Transverse colon (tissue), 4 donors: ENCODE data around the gene POLR2M. TPM values are rescaled to one million over a fixed set of nuclear protein-coding genes. Genes with fewer than 3 reads are reported as not detected.
A peak's percentile ranks its signal among the peaks of the same experiment; 100 is the strongest.

Experiments
- DNase-seq: peaks from one replicate; pipeline ENCODE4 v3.0.0-alpha.2; 2019
- H3K27ac ChIP-seq, 4 donors: fragments of 200-600 bp; sonication (generic); 2 replicates each; pipeline ENCODE4 v1.5.1; 2016 to 2018; ENCODE audit warnings: inconsistent platforms in 4 of 4
- H3K27me3 ChIP-seq: fragments of 200-600 bp; sonication (generic); 2 replicates; pipeline ENCODE4 v1.5.1; 2017; ENCODE audit warnings: inconsistent platforms
- H3K36me3 ChIP-seq, 4 donors: fragments of 200-600 bp; sonication (generic); 2 replicates each; pipeline ENCODE4 v1.5.1; 2017 to 2019; ENCODE audit warnings: inconsistent platforms in 4 of 4
- H3K4me1 ChIP-seq, 4 donors: fragments of 200-600 bp; sonication (generic); 2 replicates each; pipeline ENCODE4 v1.5.1; 2017 to 2020; ENCODE audit warnings: inconsistent platforms in 4 of 4
- H3K4me3 ChIP-seq, 4 donors: fragments of 200-600 bp; sonication (generic); 1 replicate in 1 of 4; 2 replicates in 3 of 4; pipeline versions ENCODE4 v1.5.1 to v1.6.1; 2017 to 2019; ENCODE audit warnings: inconsistent platforms in 4 of 4
- H3K9me3 ChIP-seq, 2 donors: fragments of 200-600 bp; sonication (generic); 2 replicates each; pipeline ENCODE4 v1.5.1; 2017 to 2019; ENCODE audit warnings: inconsistent platforms in 2 of 2
- CTCF ChIP-seq, 5 experiments: fragments of 200-600 bp in 3 of 5; fragments of 450-650 bp in 2 of 5; sonication (generic) in 3 of 5; IDR thresholded peaks; 1 replicate in 2 of 5; 2 replicates in 3 of 5; pipeline ENCODE4 v1.5.1; 2016 to 2017; ENCODE audit warnings: antibody characterized with exemption in 5 of 5, inconsistent platforms in 3 of 5, mild to moderate bottlenecking in 2 of 5, moderate library complexity in 1 of 5
- EP300 ChIP-seq: sonication (generic); formaldehyde crosslinking; IDR thresholded peaks from one replicate; pipeline ENCODE4 v1.6.1; 2017; ENCODE audit warnings: antibody characterized with exemption, low read depth
- POLR2A ChIP-seq: fragments of 450-650 bp; IDR thresholded peaks from one replicate; pipeline ENCODE4 v1.6.1; 2016; ENCODE audit warnings: antibody characterized with exemption, mild to moderate bottlenecking, moderate library complexity
- POLR2AphosphoS5 ChIP-seq, 3 donors: sonication (generic); formaldehyde crosslinking; IDR thresholded peaks; one replicate each; pipeline ENCODE4 v1.6.1; 2016; ENCODE audit warnings: antibody characterized with exemption in 3 of 3
- WGBS, 2 donors: methylation state at CpG; one replicate each; pipeline ENCODE4 v1.1.5; 2018; ENCODE audit warnings: low coverage in 1 of 2; 5-methylcytosine and 5-hydroxymethylcytosine counted together
- in situ Hi-C, 4 donors: fragments of 200-750 bp; cut with MboI; loops; one replicate each; pipeline versions ENCODE4 v1.15.0 to v1.15.1; 2017; ENCODE audit warnings: low sequenced_read_pairs in 3 of 4, low pct_ligation_motif_present in 1 of 4, low pct_unique_long_range_greater_than_20kb in 1 of 4
- intact Hi-C: fragments of 100-400 bp; cut with DNase I; formaldehyde crosslinking; loops from one replicate; pipeline ENCODE4 v1.15.1; 2023; ENCODE audit warnings: low total_unique reads
- total RNA-seq, 4 donors: library from RNA; depleted of rRNA; stranded (reverse); fragments of >200 nt; gene quantifications; one replicate each; pipeline ENCODE4 v1.1.0, GENCODE V29; 2016

POLR2M gene
- total RNA-seq, 4 donors from 2014 or later: 18.5 to 159 (median 42.2) TPM

GRCh38 chr15:57751177-57751800 lies 44.8 kb downstream of the POLR2M start:
- no peaks in the 10 kb centered on the region for H3K36me3 ChIP-seq
- H3K4me1 ChIP-seq: peaks cover 0 to 5% (median 0%) of the 10 kb centered on the region in 4 donors
- intact Hi-C loops (loop anchor here (10.0 kb wide), 1 partner anchor 114 kb away; no protein-coding TSS in a partner anchor), in situ Hi-C loops (loop anchor here in 1 of 4 donors (10.0 kb wide), 1 partner anchor 94 kb away; no protein-coding TSS in a partner anchor)
- no peaks in the 10 kb centered on the region for H3K27me3 ChIP-seq
- no peak for TF ChIP-seq POLR2AphosphoS5 (IDR thresholded peaks at IDR 0.05)
- TF ChIP-seq POLR2A: no peak
- TF ChIP-seq CTCF (IDR thresholded peaks at IDR 0.05): peak; percentile 33 to 53 (median 45)
- no peak for TF ChIP-seq EP300
- H3K4me3 ChIP-seq: no peak overlapping the region
- no peak for DNase-seq
- no peaks in the 10 kb centered on the region for H3K9me3 ChIP-seq
- no peak overlapping the region for H3K27ac ChIP-seq
- 16 to 39% methylated on average over 2 to 3 of the region's 3 CpGs for WGBS, 2 donors

GRCh38 chr15:57752436-57752835 lies 45.9 kb downstream of the POLR2M start:
- DNase-seq: no peak
- no peak overlapping the region for H3K4me3 ChIP-seq
- in situ Hi-C loops: loop anchor here in 1 of 4 donors (10.0 kb wide), 1 partner anchor 92 kb away; no protein-coding TSS in a partner anchor

GRCh38 chr15:57752840-57753239 lies 46.3 kb downstream of the POLR2M start:
- H3K4me3 ChIP-seq: no peak overlapping the region
- peaks cover 0 to 5% (median 0%) of the 10 kb centered on the region in 4 donors for H3K4me1 ChIP-seq
- DNase-seq: no peak
- TF ChIP-seq CTCF (IDR thresholded peaks at IDR 0.05): no peak
- TF ChIP-seq POLR2A: no peak
- peak overlapping the region in 2 of 4 donors; percentile 16 to 30 for H3K27ac ChIP-seq
- H3K9me3 ChIP-seq: no peaks in the 10 kb centered on the region
- in situ Hi-C loops (loop anchor here in 1 of 4 donors (10.0 kb wide), 1 partner anchor 92 kb away; no protein-coding TSS in a partner anchor), intact Hi-C loops (loop anchor here (10.0 kb wide), 1 partner anchor 112 kb away; no protein-coding TSS in a partner anchor)
- no peaks in the 10 kb centered on the region for H3K36me3 ChIP-seq
- WGBS, 2 donors: 77% methylated on average over 9 of the region's 9 CpGs; no CpG with 5 or more reads in 1 of the 2 donors
- no peaks in the 10 kb centered on the region for H3K27me3 ChIP-seq

More at GRCh38 chr15:57752436-57752835, 45.9 kb downstream of the POLR2M start:
- TF ChIP-seq EP300 (no peak), CTCF (IDR thresholded peaks at IDR 0.05) (peak in 1 of 5 experiments; percentile 2), POLR2A (no peak), POLR2AphosphoS5 (IDR thresholded peaks at IDR 0.05) (no peak)
- Histone ChIP-seq H3K36me3 (no peaks in the 10 kb centered on the region), H3K27me3 (no peaks in the 10 kb centered on the region), H3K9me3 (no peaks in the 10 kb centered on the region), H3K27ac (peak overlapping the region in 2 of 4 donors; percentile 16 to 30), H3K4me1 (peaks cover 0 to 5% (median 0%) of the 10 kb centered on the region in 4 donors)
- intact Hi-C loops: loop anchor here (10.0 kb wide), 1 partner anchor 112 kb away; no protein-coding TSS in a partner anchor
- 66 to 71% methylated on average over 1 to 9 of the region's 9 CpGs for WGBS, 2 donors

GRCh38 chr15:57756466-57756865 lies 50.0 kb downstream of the POLR2M start:
- 93% methylated on average over 2 to 3 of the region's 3 CpGs for WGBS, 2 donors
- intact Hi-C loops: loop anchor here (10.0 kb wide), 1 partner anchor 108 kb away; no protein-coding TSS in a partner anchor
- TF ChIP-seq EP300 (no peak), POLR2AphosphoS5 (IDR thresholded peaks at IDR 0.05) (no peak), CTCF (IDR thresholded peaks at IDR 0.05) (no peak), POLR2A (no peak)

More at GRCh38 chr15:57756466-57756865, 50.0 kb downstream of the POLR2M start:
- Histone ChIP-seq H3K27ac (no peak overlapping the region), H3K4me1 (peaks cover 0 to 5% (median 0%) of the 10 kb centered on the region in 4 donors), H3K27me3 (no peaks in the 10 kb centered on the region), H3K36me3 (no peaks in the 10 kb centered on the region), H3K4me3 (no peak overlapping the region), H3K9me3 (no peaks in the 10 kb centered on the region)
- DNase-seq: no peak
- in situ Hi-C loops: loop anchor here in 1 of 4 donors (10.0 kb wide), 1 partner anchor 88 kb away; no protein-coding TSS in a partner anchor
